DMS 273 (cell line): ENCODE results near the gene TMEM144.
A peak's percentile ranks its signal among the peaks of the same experiment; 100 is the strongest.

Experiments
- DNase-seq: peaks from one replicate; lab custom pipeline; 2025; ENCODE audit not compliant: unreplicated experiment; lab: John Stamatoyannopoulos, UW

The TMEM144 gene

DNA sequence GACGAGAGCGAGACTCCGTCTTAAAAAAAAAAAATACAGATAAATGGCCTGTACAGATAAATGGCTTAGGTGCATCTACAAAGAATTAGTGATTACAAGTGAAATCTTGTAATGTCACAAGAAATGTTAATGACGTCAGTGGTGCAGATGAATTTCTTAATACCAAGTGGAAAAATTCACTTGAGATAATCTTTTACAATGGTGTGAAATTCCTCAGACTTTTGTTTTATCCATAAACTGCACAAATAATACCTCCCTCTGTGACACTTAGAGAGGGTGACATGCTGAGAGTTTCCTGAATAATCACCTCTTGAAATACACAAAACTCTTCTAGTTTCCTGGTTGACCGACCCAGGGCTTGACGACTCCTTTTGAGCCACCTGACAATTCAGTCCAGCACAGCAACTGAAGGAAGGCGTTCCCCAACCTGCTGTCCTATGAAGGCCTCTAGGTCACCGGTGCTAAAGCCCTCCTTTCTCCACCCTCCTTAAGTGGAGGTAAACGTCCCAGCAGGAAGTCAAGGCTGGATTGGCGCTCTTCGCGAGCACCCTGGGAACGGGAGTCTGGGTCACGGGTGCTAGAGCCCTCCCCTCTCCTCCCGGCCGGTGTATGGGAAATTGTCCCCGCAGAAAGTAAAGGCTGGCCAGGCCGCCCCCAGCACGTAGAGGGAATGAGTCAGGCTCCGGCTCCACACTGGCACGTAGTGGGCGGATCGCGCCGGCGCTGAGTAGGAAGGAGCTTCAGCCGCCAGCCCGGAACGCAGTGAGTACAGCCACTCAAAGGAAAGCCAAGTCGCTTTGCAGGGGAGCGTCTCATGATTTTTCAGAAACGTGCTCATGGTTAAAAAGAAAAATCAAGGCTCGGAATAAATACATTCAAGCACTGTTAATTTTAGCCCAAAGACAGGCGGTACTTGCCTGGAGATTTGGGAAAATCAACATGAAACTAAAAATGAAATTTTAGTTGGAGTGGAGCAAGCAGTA lies at the start of gene TMEM144:
Gene TMEM144 (plus strand): TSS at position 662 of the 983 bp plus-strand sequence. CDS start 2,182 bp downstream, outside the sequence.
- peak; percentile 54 for DNase-seq

DNA sequence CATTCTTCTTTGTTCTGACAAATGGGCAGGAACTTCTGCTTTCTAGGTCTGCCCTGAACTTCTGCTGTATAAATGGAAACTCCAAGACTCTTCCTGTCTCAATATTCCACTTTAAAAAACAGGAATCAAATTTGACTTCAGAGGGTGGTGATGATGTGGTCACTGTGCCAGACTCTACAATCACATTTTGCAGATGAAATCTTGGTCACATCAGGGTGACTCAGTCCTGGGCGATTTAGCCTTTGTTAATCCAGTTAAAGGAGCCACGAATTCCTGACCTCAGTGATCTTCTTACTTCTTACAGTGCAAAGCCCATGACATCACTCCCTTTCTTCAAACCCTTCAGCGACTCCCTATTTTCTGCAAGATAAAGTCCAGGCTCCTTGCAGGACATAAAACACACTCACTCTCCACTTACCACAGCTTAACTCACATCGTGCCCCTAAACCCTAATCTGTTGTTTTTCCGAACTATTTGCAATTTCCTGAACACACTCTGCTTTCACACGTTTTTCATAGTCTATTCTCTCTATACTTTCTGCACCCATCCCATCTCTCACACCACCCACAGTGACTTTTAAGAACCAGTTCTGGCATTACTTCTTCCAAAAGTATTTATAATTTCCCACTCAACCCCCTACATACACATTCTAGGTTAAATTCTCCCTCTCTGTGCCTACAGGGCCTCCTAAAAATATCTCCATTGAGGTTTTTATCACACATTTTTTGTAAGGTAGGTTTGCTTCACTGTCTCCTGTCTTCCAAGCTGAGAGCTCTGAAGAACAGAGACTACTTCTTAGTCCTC lies 48.5 kb upstream of the TMEM144 start:
- DNase-seq, result no peak

DNA sequence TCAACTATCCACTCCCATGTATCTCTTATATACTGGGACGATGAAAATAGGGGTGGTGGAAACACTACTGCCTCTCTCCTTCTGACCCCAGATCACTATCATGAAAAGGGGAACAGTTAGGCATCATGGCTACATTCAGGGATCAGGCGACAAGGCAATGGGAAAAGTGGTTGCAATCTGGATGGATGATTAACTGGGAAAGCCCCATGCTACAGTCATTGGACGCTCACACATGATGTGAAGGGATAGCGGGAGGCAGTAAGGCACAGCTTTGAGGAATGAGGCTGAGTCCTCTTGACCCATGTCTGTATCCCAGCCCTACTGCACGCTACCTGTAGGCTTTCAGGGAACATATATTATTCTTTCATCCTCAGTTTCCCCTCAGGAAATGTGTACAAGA lies 47.7 kb upstream of the TMEM144 start:
- DNase-seq, result no peak

DNA sequence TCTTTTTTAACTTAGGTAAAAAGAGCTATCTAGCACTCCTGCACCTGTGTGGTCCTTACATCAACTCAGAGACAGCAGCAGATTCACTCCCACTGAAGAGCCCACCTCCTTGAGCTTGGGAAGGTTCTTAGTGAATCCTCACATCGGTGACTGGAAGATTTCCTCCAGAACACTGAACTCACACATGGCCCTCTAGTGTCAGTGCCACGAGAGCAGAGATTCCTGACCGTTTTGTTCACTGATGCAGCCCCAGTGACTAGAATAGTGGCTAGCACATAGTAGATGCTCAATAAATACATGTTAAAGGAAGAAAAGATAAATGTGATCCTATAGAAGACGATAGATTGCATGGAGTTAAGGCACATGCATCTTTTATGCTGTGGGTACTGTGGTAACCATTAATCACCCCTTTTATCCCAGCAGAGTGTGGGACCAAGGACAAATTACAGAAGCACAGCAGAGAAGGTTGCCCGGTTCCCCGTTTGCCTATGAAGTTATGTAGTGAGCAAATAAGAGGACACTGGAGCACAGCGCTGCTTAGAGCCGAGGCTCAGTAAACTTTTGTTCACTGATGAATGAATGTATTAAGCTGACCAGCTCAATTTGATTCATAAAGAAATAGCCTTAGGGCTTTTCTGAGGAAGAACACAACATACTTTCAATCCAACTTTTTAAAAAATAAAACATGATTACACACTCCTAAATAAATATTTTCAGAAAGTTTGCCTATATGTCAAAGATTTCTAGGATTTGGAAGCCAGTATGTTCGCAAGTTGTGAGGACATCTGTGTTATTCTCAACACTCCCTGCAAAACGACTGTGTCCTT lies 46.1 kb upstream of the TMEM144 start:
- DNase-seq, result no peak

DNA sequence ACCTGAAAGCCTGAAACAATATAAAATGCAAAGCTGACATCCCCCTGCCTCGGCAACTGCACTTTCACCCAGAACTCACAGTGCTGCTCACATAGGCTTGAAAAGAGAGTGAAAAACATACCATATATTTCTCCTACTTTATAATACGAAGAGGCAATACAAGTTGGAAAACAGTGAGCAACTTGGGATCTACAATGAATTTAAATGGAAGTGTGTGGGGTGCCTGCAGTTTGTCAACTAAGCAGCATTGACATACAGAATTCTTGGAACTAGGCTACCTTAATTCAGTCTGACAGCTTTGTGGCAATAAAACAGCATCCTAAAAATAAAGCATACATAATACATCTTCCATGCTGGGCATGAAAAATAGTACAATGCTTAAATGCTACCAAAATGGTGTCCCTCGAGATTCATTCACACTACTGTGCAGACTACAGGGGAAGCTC lies 45.5 kb upstream of the TMEM144 start:
- DNase-seq, result no peak

DNA sequence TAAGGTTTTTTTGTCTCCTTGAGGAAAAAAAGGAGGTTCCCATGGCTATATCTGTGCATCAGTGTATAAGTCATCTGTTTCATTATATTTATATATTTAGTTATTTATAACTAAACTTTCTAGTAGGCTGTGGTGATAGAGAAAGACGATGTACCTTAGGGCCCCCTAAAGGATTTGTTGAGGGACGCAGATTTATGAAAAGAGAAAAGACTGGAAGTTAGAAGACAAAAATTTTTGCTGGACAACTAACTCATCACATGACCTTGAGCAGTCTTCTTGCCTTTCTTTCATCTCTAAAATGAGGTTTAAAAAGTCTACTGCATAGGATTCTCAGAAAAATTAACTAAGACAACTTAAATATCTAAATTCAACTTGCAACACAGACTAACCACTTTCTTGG lies 43.6 kb upstream of the TMEM144 start:
- no peak for DNase-seq

DNA sequence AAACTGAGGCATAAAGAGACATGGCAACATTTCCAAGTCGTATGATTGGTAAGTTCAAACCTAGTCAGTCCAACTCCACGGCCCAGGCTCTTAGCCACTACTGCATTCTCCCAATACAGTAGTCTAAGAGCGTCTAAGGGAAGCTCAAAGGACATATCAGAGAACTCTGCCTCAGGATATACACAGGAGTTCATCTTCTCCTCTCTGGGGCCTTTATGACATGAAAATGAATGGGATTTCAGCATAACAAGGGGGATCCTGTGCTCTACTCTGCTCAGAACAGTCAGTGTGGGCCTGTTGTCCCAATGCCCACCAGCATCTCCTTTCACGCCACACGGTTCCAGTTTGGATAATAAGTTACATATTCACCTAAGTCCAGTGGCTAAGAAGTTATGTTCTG lies 41.7 kb upstream of the TMEM144 start:
- no peak for DNase-seq

DNA sequence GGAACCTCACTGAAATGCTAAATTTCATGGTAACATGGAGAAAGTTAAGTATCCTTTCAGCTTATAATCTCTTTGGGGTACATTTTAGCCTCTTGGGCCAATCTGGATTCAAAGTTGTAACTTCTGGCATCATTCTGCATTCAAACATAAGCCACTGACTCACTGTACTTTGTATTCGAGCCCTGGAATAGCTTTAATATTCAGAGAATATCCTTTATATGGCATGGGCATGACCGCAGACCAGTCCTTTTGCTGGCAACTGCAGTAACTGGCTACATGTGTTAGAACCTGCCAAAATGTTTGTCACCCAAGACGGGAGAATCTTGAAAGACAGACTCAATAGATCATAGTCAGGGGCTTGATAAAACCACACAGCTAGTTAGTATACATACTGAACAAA lies 40.8 kb upstream of the TMEM144 start:
- DNase-seq, result no peak

DNA sequence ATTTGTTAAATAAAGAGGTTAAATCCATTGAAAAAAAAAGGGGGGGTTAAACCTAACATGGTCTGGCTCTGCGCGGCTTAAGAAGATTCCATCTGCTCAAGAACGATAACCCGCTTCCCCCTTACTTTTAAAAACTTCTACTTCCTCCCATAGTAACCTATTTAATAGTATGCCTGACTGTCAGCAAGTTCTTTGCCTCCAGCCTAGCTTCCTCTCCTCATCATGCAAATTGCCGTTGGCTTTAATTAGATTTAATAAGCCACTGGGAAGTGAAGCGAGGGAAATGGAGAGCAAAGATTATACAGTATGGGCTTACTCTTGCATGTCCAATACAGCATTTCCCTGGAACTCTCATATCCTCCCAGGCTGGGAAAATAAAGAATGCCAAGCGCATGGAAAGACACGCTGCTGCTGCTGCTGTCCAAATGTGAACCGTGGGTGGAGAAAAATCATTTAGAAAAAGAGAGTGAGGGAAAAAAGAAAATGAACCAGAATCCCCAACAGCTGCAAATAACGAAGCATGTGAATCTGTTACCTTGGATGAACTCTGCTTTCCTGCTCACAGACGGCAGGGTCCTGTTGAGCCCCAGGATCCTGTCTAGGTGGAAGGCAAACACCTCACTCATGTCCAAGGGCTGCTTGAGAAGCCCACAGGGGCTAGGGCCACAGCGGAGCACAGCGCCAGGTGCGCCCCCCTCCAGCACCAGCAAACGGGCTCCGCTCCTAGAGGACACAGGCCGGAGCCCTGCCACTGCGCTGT lies 40.2 kb upstream of the TMEM144 start:
- DNase-seq, result peak; percentile 45

DNA sequence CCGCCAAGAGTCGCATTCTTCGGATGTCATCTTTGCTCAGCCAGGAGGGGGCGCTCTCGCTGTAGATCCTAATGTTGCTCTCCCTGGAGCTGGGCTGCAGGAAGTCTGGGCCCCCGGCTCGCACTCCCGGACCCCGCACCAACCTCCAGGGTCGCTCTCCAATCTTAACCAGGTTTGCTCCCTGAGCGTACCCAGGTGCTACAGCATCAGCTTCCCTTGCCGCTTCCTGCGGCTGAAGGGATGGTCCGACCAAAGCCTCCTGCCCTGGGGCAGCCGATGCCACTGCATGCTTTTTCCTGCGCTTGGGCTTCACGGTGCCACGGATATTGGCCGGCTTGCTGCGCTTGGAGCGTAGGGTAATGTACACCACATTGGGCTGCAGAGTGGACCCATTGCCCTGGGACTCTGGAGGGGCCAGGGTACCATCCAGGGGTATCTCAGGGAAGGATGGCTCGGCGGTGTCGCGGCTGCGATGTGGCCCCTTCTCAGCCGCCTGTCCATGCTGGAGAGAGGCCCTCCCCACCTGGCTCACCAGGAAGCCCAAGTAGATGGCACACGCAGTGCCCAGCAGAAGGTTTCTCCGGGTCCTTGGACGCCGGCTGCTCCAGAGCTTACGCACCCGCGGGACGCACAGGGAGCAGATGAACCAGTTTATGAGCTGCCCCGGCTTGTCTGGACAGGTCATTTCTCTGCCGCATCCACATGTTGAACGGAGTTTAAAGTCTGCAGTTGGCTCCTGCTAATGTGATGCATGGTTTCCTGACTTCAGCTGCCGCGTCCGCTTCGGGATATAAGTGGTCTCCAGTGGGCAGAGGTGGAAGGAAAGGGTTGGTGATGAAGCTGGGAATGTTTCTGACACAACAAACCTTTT lies 39.4 kb upstream of the TMEM144 start:
- peak; percentile 51 for DNase-seq

DNA sequence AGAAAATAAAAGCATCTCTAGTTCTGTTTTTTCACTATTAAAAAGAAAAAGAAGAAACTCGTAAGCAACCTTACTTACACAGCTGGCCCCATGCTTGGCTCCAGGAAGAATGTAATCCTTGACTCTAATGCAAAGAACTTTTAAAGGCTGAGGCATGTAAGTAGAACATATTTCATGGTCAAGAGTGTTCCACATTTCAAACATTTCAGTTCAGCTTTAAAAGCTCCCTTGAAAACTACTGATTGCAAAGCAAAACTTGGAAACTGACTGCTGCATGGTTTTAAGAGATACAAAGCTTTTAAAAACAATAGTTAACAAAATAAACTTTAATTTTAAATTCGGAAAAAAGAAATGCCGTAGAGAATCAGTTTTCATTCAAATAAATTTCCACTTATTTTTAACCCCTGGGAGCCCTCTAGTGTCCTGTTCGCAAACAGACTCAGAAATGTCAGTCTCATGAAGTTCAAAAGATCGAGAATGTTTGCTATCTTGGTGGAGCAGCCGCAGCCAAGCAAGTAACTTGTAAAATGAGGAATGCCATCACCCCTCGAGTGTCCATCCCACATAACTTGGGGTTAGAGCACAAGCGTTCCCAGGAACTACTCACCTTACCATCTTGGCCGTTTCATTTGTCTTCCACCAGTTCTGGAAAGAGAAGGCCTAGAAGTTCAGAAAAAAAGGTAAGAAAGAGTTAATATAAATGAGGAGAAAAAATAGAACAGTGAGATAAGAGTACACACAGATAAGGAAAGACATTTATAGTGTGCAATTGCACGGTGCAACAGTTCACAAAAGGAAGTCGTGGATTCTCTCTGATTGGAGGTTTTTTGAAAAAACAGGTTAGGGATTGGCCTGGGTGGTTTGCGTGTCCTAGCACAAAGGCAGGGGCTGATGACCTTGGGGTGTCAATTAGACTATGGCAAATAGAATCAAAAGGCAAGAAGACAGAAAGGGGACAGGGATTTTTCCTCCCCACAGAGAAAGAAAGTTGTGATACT lies 37.7 kb upstream of the TMEM144 start, which contains the start of gene GASK1B:
Gene GASK1B (minus strand): TSS at position 765 of the 998 bp plus-strand sequence. CDS start 1,650 bp downstream, outside the sequence.
- DNase-seq, result peak; percentile 51

DNA sequence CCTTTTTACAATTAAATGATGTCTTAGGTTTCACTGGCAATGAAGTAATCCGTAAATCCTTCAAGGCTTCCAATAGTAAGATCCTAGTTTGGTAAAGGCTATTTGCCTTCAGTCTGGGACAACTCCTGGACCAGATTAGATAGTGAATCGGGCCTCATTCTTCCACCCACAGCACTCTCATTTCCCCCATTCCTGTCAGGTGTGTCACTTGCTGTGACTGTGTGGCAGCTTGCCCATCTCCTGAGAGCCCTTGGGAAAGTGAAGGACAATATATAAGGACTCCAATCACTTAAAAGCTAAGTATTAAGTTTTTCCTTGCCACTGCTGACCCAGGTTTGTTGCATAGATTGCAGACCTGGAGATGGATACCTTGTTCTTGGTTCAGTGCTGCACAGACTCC lies 34.2 kb upstream of the TMEM144 start:
- DNase-seq, result no peak

DNA sequence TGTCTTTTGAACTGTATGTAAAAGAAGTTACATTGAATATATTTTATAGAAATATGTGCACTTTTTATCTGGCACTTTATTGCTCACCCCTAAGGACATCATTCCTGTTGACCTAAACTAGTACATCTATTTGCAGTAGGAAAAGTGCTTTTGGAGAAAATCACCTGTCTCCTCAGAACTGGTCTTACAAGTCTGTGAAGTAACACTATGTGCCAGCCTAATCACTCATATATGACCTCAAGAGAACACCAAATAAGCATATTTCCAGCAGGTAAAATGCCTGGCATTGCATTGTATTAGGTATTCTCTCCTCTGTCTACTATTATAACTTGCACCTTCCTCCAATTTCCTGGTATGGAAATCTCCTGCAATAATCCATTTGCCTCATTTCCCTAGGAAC lies 33.5 kb upstream of the TMEM144 start:
- DNase-seq, result no peak

DNA sequence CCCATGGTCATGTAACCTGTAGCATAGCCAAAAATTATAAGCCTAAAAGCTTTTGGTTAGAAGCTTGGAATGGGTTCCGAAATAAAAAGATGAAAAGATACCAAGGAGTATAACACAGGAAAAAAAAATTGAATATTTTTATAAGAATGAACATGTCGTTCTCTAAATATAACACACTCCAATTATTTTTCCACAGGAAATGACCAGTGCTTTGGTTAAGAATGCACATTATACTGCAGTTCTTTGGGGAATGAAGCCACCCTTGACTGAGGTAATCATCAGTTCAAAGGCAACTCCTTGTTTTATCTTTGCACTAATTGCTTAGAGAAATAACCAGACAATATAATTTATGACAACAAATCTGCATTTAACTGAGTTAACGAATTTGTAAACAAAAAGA lies 30.8 kb upstream of the TMEM144 start:
- no peak for DNase-seq

DNA sequence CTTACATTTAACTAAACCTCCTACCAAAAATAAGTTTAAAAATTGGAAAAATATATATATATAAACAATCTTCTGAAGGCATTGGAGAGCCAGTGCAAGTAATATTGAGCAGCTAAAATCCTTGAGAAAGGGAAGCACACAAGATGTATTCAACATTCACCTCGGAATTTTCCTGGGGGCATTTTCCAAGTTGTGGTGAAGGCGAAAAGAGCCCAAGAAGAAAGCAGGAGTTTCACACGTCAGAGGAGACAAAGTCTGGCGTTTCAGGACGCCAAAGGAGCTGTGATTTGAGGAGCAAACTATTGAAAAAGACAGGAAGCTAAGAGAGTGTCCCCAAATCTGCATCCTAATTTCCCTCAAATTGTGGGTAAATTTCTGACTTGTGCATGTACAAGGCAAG lies 28.4 kb upstream of the TMEM144 start:
- DNase-seq, result no peak

DNA sequence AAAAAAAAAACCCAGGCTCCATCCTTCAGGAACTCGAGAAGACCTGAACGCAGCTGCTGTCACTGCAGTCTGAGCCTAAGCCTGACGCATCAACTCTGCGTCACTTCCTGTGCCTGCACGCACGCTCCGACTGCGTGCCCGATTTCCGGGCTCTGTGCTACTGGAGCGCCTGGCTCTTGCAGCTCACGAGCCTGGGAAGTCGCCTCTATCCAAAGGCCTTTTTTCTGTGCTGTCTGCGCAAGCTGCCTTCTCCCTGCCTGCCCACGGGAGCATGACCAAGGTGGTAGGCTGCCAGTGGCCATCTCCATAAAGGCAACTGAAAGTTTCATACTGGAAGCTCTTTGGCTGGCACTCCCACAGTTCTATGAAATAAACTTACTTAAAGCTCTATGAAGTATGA lies 27.6 kb upstream of the TMEM144 start:
- DNase-seq, result no peak

DNA sequence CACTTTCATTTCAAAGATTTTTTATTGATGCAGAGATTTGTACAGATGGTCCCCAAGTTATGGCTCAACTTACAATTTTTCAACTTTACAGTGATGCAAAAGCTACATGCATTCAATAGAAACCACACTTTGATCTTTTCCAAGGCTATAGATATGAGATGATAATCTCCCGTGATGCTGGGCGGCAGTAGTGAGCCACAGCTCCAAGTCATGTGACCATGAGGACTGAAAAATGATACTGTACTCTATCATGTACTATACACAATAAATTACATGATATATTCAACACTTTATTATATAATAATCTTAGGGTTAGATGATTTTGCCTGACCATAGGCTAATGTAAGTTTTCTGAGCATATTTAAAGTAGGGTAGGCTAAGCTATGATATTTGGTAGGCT lies 23.5 kb upstream of the TMEM144 start:
- no peak for DNase-seq

DNA sequence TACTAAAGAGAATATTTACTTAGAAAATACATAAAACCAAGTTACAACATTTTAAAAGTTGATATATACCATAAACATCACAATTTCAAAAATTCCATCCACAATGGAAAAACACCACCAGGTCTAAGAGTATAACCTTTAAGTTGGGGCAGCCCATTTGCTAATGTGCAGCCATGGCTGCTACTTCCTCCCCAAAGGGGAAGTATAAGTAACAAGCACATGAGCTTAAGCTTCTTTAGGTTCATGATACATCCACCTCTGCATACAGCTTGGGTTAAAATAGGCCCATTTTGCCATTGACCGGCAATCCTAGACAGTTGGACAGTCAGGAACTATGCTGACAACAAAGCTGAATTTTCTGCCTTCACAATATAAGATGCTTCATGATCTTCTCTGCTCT lies 20.9 kb upstream of the TMEM144 start:
- no peak for DNase-seq
